GM12801 (cell line): Measurements from ENCODE around the gene RAB40B.

Source experiments
- CTCF ChIP-seq: IDR thresholded peaks from one replicate; pipeline ENCODE4 v1.5.1; 2011; ENCODE audit warnings: control low read depth; ENCODE audit not compliant: insufficient read length; ENCODE audit errors: extremely low read depth

The RAB40B gene

GRCh38 chr17:82613283-82614094 is 85.0 kb downstream of the RAB40B start:
- TF ChIP-seq CTCF, result no peak

GRCh38 chr17:82611140-82612058 is 87.1 kb downstream of the RAB40B start:
- no peak for TF ChIP-seq CTCF

GRCh38 chr17:82609655-82610054 is 88.8 kb downstream of the RAB40B start:
- no peak for TF ChIP-seq CTCF

GRCh38 chr17:82608816-82609215 is 89.7 kb downstream of the RAB40B start:
- TF ChIP-seq CTCF, result no peak

GRCh38 chr17:82605939-82606600 is 92.4 kb downstream of the RAB40B start:
- TF ChIP-seq CTCF, result no peak
